GM12872 (cell line): Measurements from ENCODE around the gene TRIP13.
A peak's percentile ranks its signal among the peaks of the same experiment; 100 is the strongest.

Experiments used
- CTCF ChIP-seq: IDR thresholded peaks from 3 replicates; pipeline ENCODE4 v1.5.1; 2011; ENCODE audit warnings: low read depth, mild to moderate bottlenecking, low read length, moderate library complexity; ENCODE audit not compliant: insufficient read depth

TRIP13 gene

GRCh38 chr5:946720-947625 is 54.3 kb downstream of the TRIP13 start:
- TF ChIP-seq CTCF = no peak

GRCh38 chr5:947626-948471 is 55.2 kb downstream of the TRIP13 start:
- no peak for TF ChIP-seq CTCF

GRCh38 chr5:948472-949274 is 56.0 kb downstream of the TRIP13 start:
- no peak for TF ChIP-seq CTCF

- TF ChIP-seq CTCF = no peak
Measured at GRCh38 chr5:949275-949543, 56.5 kb downstream of the TRIP13 start.

GRCh38 chr5:949815-950560 is 57.3 kb downstream of the TRIP13 start:
- peak; percentile 27; the same call in 1 of the 3 replicates for TF ChIP-seq CTCF

DNA sequence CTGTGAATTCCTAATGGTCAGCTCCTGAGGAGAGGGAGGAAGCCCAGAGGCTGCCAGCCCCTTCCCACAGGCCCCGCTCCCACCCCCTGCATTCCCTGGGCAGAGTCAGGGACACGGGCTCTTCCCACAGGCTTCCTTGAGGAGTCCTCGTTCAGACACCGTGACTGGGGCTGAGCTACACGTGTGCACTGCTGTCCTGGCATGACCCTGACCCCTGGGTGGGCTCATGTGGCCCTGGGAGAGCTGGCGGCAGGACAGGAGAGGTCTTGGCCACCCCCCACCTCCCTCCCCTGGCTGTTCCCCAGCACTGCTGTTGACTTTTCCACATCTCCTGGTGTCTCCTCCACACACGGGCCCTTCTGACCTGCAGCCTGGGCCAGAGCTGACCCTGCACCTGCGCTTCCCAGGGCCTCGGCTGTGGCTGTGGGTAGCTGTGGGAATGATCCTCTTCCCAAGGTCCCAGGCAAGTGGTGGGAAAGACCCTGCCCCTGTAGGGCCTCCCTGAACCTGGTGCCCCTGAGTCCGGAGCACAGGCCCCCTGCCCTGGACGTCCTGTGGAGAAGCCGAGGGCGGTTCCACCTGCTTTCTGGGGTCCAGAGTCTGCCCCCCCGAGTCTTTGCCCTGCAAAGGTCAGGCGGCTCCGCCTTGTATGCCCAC is 59.4 kb downstream of the TRIP13 start:
- TF ChIP-seq CTCF = no peak
